Natural killer cell (primary cell): ENCODE results near the gene UBAP2L. TPM values are rescaled to one million over a fixed set of nuclear protein-coding genes. Genes with fewer than 3 reads are reported as not detected.

Experiments used
- ATAC-seq, 3 donors: fragments of 150-1000 bp in 2 of 3; fragments of 200-7000 bp in 1 of 3; cut with Tn5 transposase; 1 replicate in 1 of 3; 2 replicates in 2 of 3; pipeline ENCODE4 v1.10.0; 2021; ENCODE audit warnings: mild to moderate bottlenecking in 2 of 3, moderate library complexity in 2 of 3
- DNase-seq, 2 donors: peaks; one replicate each; pipeline versions ENCODE4 v3.0.0 to v3.0.0-alpha.2; 2013 to 2021; ENCODE audit warnings: mixed read lengths in 1 of 2
- H3K27ac ChIP-seq: one replicate; pipeline ENCODE4 v1.5.1; 2013; ENCODE audit warnings: mild to moderate bottlenecking, low read length
- H3K27me3 ChIP-seq: one replicate; pipeline ENCODE4 v1.6.1; 2013; ENCODE audit warnings: low read length; ENCODE audit not compliant: control insufficient read depth, insufficient read depth
- H3K36me3 ChIP-seq: one replicate; pipeline ENCODE4 v1.6.1; 2013; ENCODE audit warnings: low read length; ENCODE audit not compliant: control insufficient read depth, insufficient read depth
- H3K4me1 ChIP-seq: one replicate; pipeline ENCODE4 v1.6.1; 2013; ENCODE audit warnings: low read length; ENCODE audit not compliant: control insufficient read depth, insufficient read depth
- H3K4me3 ChIP-seq: one replicate; pipeline ENCODE4 v1.5.1; 2013; ENCODE audit warnings: low read length
- H3K9me3 ChIP-seq: one replicate; pipeline ENCODE4 v1.6.1; 2013; ENCODE audit warnings: low read length; ENCODE audit not compliant: control insufficient read depth, insufficient read depth
- H3K27ac Mint-ChIP-seq, 2 donors: one replicate each; pipeline ENCODE4 v1.8.0; 2022; ENCODE audit warnings: mild to moderate bottlenecking in 2 of 2, mixed read lengths in 2 of 2, moderate library complexity in 1 of 2
- H3K27me3 Mint-ChIP-seq, 2 donors: one replicate each; pipeline ENCODE4 v1.8.0; 2022; ENCODE audit warnings: low read depth in 2 of 2, mixed read lengths in 2 of 2
- H3K36me3 Mint-ChIP-seq: one replicate; pipeline ENCODE4 v1.8.0; 2022; ENCODE audit warnings: mixed read lengths
- H3K4me1 Mint-ChIP-seq, 2 donors: one replicate each; pipeline ENCODE4 v1.8.0; 2022; ENCODE audit warnings: mixed read lengths in 2 of 2
- H3K4me3 Mint-ChIP-seq: one replicate; pipeline ENCODE4 v1.8.0; 2022; ENCODE audit warnings: mild to moderate bottlenecking, moderate library complexity, mixed read lengths
- H3K9me3 Mint-ChIP-seq, 2 donors: one replicate each; pipeline ENCODE4 v1.8.0; 2022; ENCODE audit warnings: mixed read lengths in 2 of 2
- CTCF ChIP-seq: fragments of 200-600 bp; IDR thresholded peaks from one replicate; pipeline ENCODE4 v1.8.0; 2022; ENCODE audit warnings: antibody characterized with exemption
- WGBS: methylation state at CpG from one replicate; pipeline ENCODE4 v1.1.7; 2013; ENCODE audit warnings: missing lambda C conversion rate; ENCODE audit not compliant: insufficient coverage; 5-methylcytosine and 5-hydroxymethylcytosine counted together
- intact Hi-C: fragments of 100-400 bp; cut with micrococcal nuclease; formaldehyde crosslinking; loops from one replicate; pipeline ENCODE4 v1.14.2; 2022
- total RNA-seq, 4 donors: library from RNA; stranded (reverse); fragments of 120-200 nt in 1 of 4; gene quantifications; one replicate each; pipeline versions ENCODE4 v1.2.3 to v1.2.4, GENCODE V29; 2013 to 2022

Gene UBAP2L
- total RNA-seq, 3 donors from 2014 or later (not counting 1 experiment from before 2014, with no cell fraction given), result 195 to 220 (median 218) TPM

- H3K27ac ChIP-seq, result no peak overlapping the region
- DNase-seq, result no peak
- H3K4me3 Mint-ChIP-seq, result no peak overlapping the region
- H3K9me3 Mint-ChIP-seq, result no peaks in the 10 kb centered on the region
- H3K4me1 Mint-ChIP-seq, result peaks cover 14 to 16% of the 10 kb centered on the region in 2 donors
- TF ChIP-seq CTCF, result no peak
- H3K27me3 ChIP-seq, result no peaks in the 10 kb centered on the region
- H3K9me3 ChIP-seq, result no peaks in the 10 kb centered on the region
- WGBS, result 64% methylated on average over 2 of the region's 2 CpGs
- H3K27ac Mint-ChIP-seq, result no peak overlapping the region
- H3K36me3 Mint-ChIP-seq, result peaks cover 6% of the 10 kb centered on the region
- no peak overlapping the region for H3K4me3 ChIP-seq
- H3K27me3 Mint-ChIP-seq, result peaks cover 0 to 19% of the 10 kb centered on the region in 2 donors
- intact Hi-C loops, result no loop called here
- ATAC-seq, result no peak
- H3K36me3 ChIP-seq, result no peaks in the 10 kb centered on the region
- peaks cover 10% of the 10 kb centered on the region for H3K4me1 ChIP-seq
These were observed 33.8 kb upstream of the UBAP2L start for GRCh38 chr1:154186852-154187501.

GRCh38 chr1:154190550-154190949 is 30.2 kb upstream of the UBAP2L start:
- Mint-ChIP-seq H3K4me3 (no peak overlapping the region), H3K36me3 (no peaks in the 10 kb centered on the region), H3K9me3 (no peaks in the 10 kb centered on the region), H3K27me3 (peaks cover 14 to 41% of the 10 kb centered on the region in 2 donors), H3K4me1 (no peaks in the 10 kb centered on the region), H3K27ac (no peak overlapping the region)
- H3K4me1 ChIP-seq, result no peaks in the 10 kb centered on the region
- H3K27me3 ChIP-seq, result no peaks in the 10 kb centered on the region
- no peak for TF ChIP-seq CTCF
- WGBS, result no CpG with 5 or more reads among the region's 1 CpG
- intact Hi-C loops, result no loop called here
- H3K4me3 ChIP-seq, result no peak overlapping the region
- ATAC-seq (no peak), DNase-seq (no peak)
- H3K36me3 ChIP-seq, result no peaks in the 10 kb centered on the region
- no peaks in the 10 kb centered on the region for H3K9me3 ChIP-seq
- H3K27ac ChIP-seq, result no peak overlapping the region

- Histone ChIP-seq H3K27ac (no peak within 1 kb of the TSS), H3K9me3 (no peaks in the 10 kb centered on the region), H3K36me3 (no peaks in the 10 kb centered on the region), H3K27me3 (no peaks in the 10 kb centered on the region), H3K4me3 (no peak within 1 kb of the TSS), H3K4me1 (no peaks in the 10 kb centered on the region)
- TF ChIP-seq CTCF, result no peak
- intact Hi-C loops, result no loop called here
- ATAC-seq (no peak), DNase-seq (no peak)
- no peak within 1 kb of the TSS for H3K4me3 Mint-ChIP-seq
- H3K9me3 Mint-ChIP-seq, result no peaks in the 10 kb centered on the region
- no CpG with 5 or more reads among the region's 1 CpG for WGBS
- H3K27ac Mint-ChIP-seq, result no peak within 1 kb of the TSS
- peaks cover 14 to 36% of the 10 kb centered on the region in 2 donors for H3K27me3 Mint-ChIP-seq
- H3K4me1 Mint-ChIP-seq, result no peaks in the 10 kb centered on the region
- no peaks in the 10 kb centered on the region for H3K36me3 Mint-ChIP-seq
These were observed 28.7 kb upstream of the UBAP2L start, which contains the start of gene TPM3 for GRCh38 chr1:154191990-154192461. TSS of gene TPM3 (minus strand) at chr1:154192100. CDS start at chr1:154192018, 82 bp downstream.

GRCh38 chr1:154192476-154192875 is 28.3 kb upstream of the UBAP2L start:
- Histone ChIP-seq H3K4me1 (no peaks in the 10 kb centered on the region), H3K9me3 (no peaks in the 10 kb centered on the region), H3K27ac (no peak overlapping the region), H3K27me3 (no peaks in the 10 kb centered on the region), H3K4me3 (no peak overlapping the region), H3K36me3 (no peaks in the 10 kb centered on the region)
- Mint-ChIP-seq H3K27me3 (peaks cover 14 to 34% of the 10 kb centered on the region in 2 donors), H3K4me1 (no peaks in the 10 kb centered on the region), H3K4me3 (no peak overlapping the region), H3K27ac (no peak overlapping the region), H3K9me3 (no peaks in the 10 kb centered on the region), H3K36me3 (no peaks in the 10 kb centered on the region)
- no CpG with 5 or more reads among the region's 3 CpGs for WGBS
- intact Hi-C loops, result no loop called here
- ATAC-seq (no peak), DNase-seq (no peak)
- no peak for TF ChIP-seq CTCF
